HG02571 (cell line): Measurements from ENCODE around the gene ANKRD23.
A peak's percentile ranks its signal among the peaks of the same experiment; 100 is the strongest.
"Not testable (repeated sequence)": the region's sequence is repeated elsewhere in the genome, so short reads cannot be mapped to it uniquely, and the experiment has no call there.

ENCODE experiments used
- ATAC-seq: cut with Tn5 transposase; IDR thresholded peaks from one replicate; pipeline ENCODE4 v1.9.1; 2021; ENCODE audit warnings: mild to moderate bottlenecking, moderate library complexity; ENCODE audit not compliant: unreplicated experiment

The ANKRD23 gene

GRCh38 chr2:96819128-96819875 lies 24.5 kb downstream of the ANKRD23 start:
- ATAC-seq: no peak

GRCh38 chr2:96817882-96818281 lies 25.9 kb downstream of the ANKRD23 start:
- ATAC-seq: no peak

GRCh38 chr2:96816836-96817702 lies 26.8 kb downstream of the ANKRD23 start:
- no peak for ATAC-seq

GRCh38 chr2:96816127-96816835 lies 27.5 kb downstream of the ANKRD23 start, which contains the start of gene CNNM3:
Gene CNNM3, plus strand, starts transcription at chr2:96816268. Its CDS starts 10 bp downstream, at chr2:96816278.
- peak; percentile 91 for ATAC-seq

- no peak for ATAC-seq
Measured at GRCh38 chr2:96815326-96816126, 28.3 kb downstream of the ANKRD23 start.

GRCh38 chr2:96813656-96814055 lies 30.2 kb downstream of the ANKRD23 start:
- ATAC-seq: no peak

- no peak for ATAC-seq
Measured at GRCh38 chr2:96811917-96812316, 31.9 kb downstream of the ANKRD23 start.

GRCh38 chr2:96810783-96811192 lies 33.0 kb downstream of the ANKRD23 start:
- ATAC-seq: no peak

GRCh38 chr2:96809951-96810782 lies 33.7 kb downstream of the ANKRD23 start:
- no peak for ATAC-seq

GRCh38 chr2:96809216-96809882 lies 34.5 kb downstream of the ANKRD23 start:
- ATAC-seq: no peak

- no peak for ATAC-seq
Measured at GRCh38 chr2:96808176-96808837, 35.5 kb downstream of the ANKRD23 start.

- no peak for ATAC-seq
Measured at GRCh38 chr2:96807127-96807471, 36.7 kb downstream of the ANKRD23 start.

- ATAC-seq: no peak
Measured at GRCh38 chr2:96806468-96807126, 37.2 kb downstream of the ANKRD23 start.

- not testable (repeated sequence) for ATAC-seq
Measured at GRCh38 chr2:96805946-96806345, 37.9 kb downstream of the ANKRD23 start.

GRCh38 chr2:96804986-96805385 lies 38.8 kb downstream of the ANKRD23 start:
- no peak for ATAC-seq

GRCh38 chr2:96802721-96803120 lies 41.1 kb downstream of the ANKRD23 start:
- ATAC-seq: no peak

- ATAC-seq: no peak
Measured at GRCh38 chr2:96801786-96802595, 41.8 kb downstream of the ANKRD23 start.
